SH-SY5Y (cell line): ENCODE data around the gene OLIG2.

Experiments used
- GATA2 ChIP-seq: IDR thresholded peaks from 2 replicates; pipeline ENCODE4 v1.6.1; 2011; ENCODE audit warnings: mild to moderate bottlenecking, low read depth, low read length
- GATA3 ChIP-seq: IDR thresholded peaks from 2 replicates; pipeline ENCODE4 v1.6.1; 2011; ENCODE audit warnings: low read depth, mild to moderate bottlenecking, low read length, moderate library complexity

- TF ChIP-seq GATA2 (no peak), GATA3 (no peak)
Observed at GRCh38 chr21:32990666-32991065, 35.1 kb upstream of the OLIG2 start.
